Endothelial cell of umbilical vein (primary cell): Measurements from ENCODE around the gene HYAL2. TPM values are rescaled to one million over a fixed set of nuclear protein-coding genes. Genes with fewer than 3 reads are reported as not detected.

Experiments used
- BruUV-seq: library from RNA; stranded (reverse); fragments of 400-500 nt; replicated peaks from 2 replicates; lab custom pipeline; 2021; lab: Mats Ljungman, UMichigan
- CTCF ChIA-PET: fragments of 300-600, 350-600 bp; sonication (Branson Sonifier 250); formaldehyde crosslinking; loops from one replicate; lab custom pipeline; 2021; ENCODE audit warnings: antibody characterized with exemption, inconsistent platforms; lab: Charles Lee
- POLR2A ChIA-PET: fragments of 300-600, 350-600 bp; sonication (Branson Sonifier 250); formaldehyde crosslinking; loops from one replicate; lab custom pipeline; 2021; ENCODE audit warnings: antibody characterized with exemption, inconsistent platforms; lab: Charles Lee
- DNase-seq: peaks from one replicate; pipeline ENCODE4 v3.0.0-alpha.2; 2011; ENCODE audit warnings: low read depth, low spot score
- FAIRE-seq: peaks from 2 replicates; lab custom pipeline; 2011; peaks lifted over from hg19 to GRCh38; lab: Jason Lieb, UNC
- H2AFZ ChIP-seq: 2 replicates; pipeline ENCODE4 v1.6.0; 2012; ENCODE audit warnings: low read depth, low read length, control low read depth, inconsistent platforms
- H3K27ac ChIP-seq: 2 replicates; pipeline ENCODE4 v1.5.1; 2011; ENCODE audit warnings: low read depth, mild to moderate bottlenecking, control low read depth, low read length, moderate library complexity; ENCODE audit not compliant: insufficient read depth
- H3K27me3 ChIP-seq, 2 experiments: 2 replicates each; pipeline versions ENCODE4 v1.6.0 to v1.6.1; 2011; ENCODE audit warnings: low read length in 2 of 2, mixed read lengths in 1 of 2; ENCODE audit not compliant: control insufficient read depth in 2 of 2, insufficient read depth in 2 of 2
- H3K36me3 ChIP-seq, 2 experiments: 2 replicates in 1 of 2; 3 replicates in 1 of 2; pipeline ENCODE4 v1.5.1; 2011; ENCODE audit warnings: low read length in 2 of 2, mild to moderate bottlenecking in 1 of 2, moderate library complexity in 1 of 2; ENCODE audit not compliant: control insufficient read depth in 2 of 2, insufficient read depth in 2 of 2; ENCODE audit errors: extremely low read depth in 1 of 2
- H3K4me1 ChIP-seq: 3 replicates; pipeline ENCODE4 v1.5.1; 2011; ENCODE audit warnings: mild to moderate bottlenecking, low read length; ENCODE audit not compliant: control insufficient read depth, insufficient read depth; ENCODE audit errors: extremely low read depth
- H3K4me2 ChIP-seq: 2 replicates; pipeline ENCODE4 v1.6.1; 2011; ENCODE audit warnings: low read length, control low read depth, mixed read lengths; ENCODE audit not compliant: insufficient read depth
- H3K4me3 ChIP-seq, 3 experiments: fragments of 200-600 bp in 1 of 3; sonication (generic), shearing (Covaris generic) in 1 of 3; replicated peaks in 1 of 3; 2 replicates each; pipeline ENCODE4 v1.5.1; 2011 to 2016; ENCODE audit warnings: control low read depth in 3 of 3, low read length in 3 of 3, mild to moderate bottlenecking in 2 of 3, inconsistent platforms in 1 of 3, low read depth in 1 of 3, moderate library complexity in 1 of 3; ENCODE audit not compliant: insufficient read depth in 1 of 3
- H3K79me2 ChIP-seq: 2 replicates; pipeline ENCODE4 v1.6.0; 2012; ENCODE audit warnings: low read length, inconsistent platforms; ENCODE audit not compliant: control insufficient read depth, insufficient read depth
- H3K9ac ChIP-seq: replicated peaks from 2 replicates; pipeline ENCODE3; 2011; ENCODE audit warnings: low read length, control low read depth; ENCODE audit not compliant: insufficient read depth; ENCODE audit errors: extremely low read depth
- H3K9me1 ChIP-seq: replicated peaks from 3 replicates; pipeline ENCODE4 v1.6.0; 2011; ENCODE audit warnings: mild to moderate bottlenecking, low read length; ENCODE audit not compliant: control insufficient read depth, insufficient read depth; ENCODE audit errors: extremely low read depth
- H3K9me3 ChIP-seq: replicated peaks from 2 replicates; pipeline ENCODE4 v1.5.1; 2012; ENCODE audit warnings: low read length, inconsistent platforms; ENCODE audit not compliant: control insufficient read depth, insufficient read depth
- H4K20me1 ChIP-seq: replicated peaks from 2 replicates; pipeline ENCODE3; 2011; ENCODE audit warnings: mild to moderate bottlenecking, low read length; ENCODE audit not compliant: control insufficient read depth, insufficient read depth; ENCODE audit errors: extremely low read depth
- EZH2 ChIP-seq: IDR thresholded peaks from 2 replicates; pipeline ENCODE4 v1.6.1; 2012; ENCODE audit warnings: borderline replicate concordance, low read depth, mild to moderate bottlenecking, moderate library complexity, low read length, inconsistent platforms; ENCODE audit not compliant: severe bottlenecking
- FOS ChIP-seq: IDR thresholded peaks from 2 replicates; pipeline ENCODE4 v1.6.1; 2011; ENCODE audit warnings: mild to moderate bottlenecking, low read length, moderate library complexity, borderline replicate concordance; ENCODE audit not compliant: insufficient read depth
- GATA2 ChIP-seq: IDR thresholded peaks from 2 replicates; pipeline ENCODE4 v1.7.0; 2011; ENCODE audit warnings: low read depth, mild to moderate bottlenecking, moderate library complexity, mixed read lengths, low read length; ENCODE audit not compliant: insufficient read length, insufficient read depth
- JUN ChIP-seq: IDR thresholded peaks from 2 replicates; pipeline ENCODE4 v1.6.1; 2011; ENCODE audit warnings: borderline replicate concordance, low read depth; ENCODE audit not compliant: insufficient read length, insufficient read depth
- MYC ChIP-seq: IDR thresholded peaks from one replicate; pipeline ENCODE4 v1.6.1; 2011; ENCODE audit warnings: mild to moderate bottlenecking, low read depth, low read length
- POLR2A ChIP-seq: IDR thresholded peaks from 2 replicates; pipeline ENCODE4 v1.6.1; 2012; ENCODE audit warnings: low read depth, mild to moderate bottlenecking, control low read depth, low read length
- POLR2AphosphoS5 ChIP-seq: IDR thresholded peaks from 2 replicates; pipeline ENCODE4 v1.6.1; 2012; ENCODE audit warnings: low read depth, mild to moderate bottlenecking, control low read depth, low read length, moderate library complexity; ENCODE audit not compliant: insufficient read depth
- dilution Hi-C: fragments of 300-500 bp; cut with MboI; formaldehyde crosslinking; loops from one replicate; pipeline ENCODE4 v1.15.0; 2019; ENCODE audit warnings: low sequenced_read_pairs; ENCODE audit not compliant: extremely low pct_ligation_motif_present
- intact Hi-C: fragments of 100-400 bp; cut with micrococcal nuclease; formaldehyde crosslinking; loops from one replicate; pipeline ENCODE4 v1.10.0; 2022
- polyA plus RNA-seq, 4 experiments: library from polyadenylated mRNA; depleted of rRNA in 3 of 4; stranded (reverse) in 3 of 4; unstranded in 1 of 4; fragments of >200 nt; gene quantifications; 2 replicates each; pipeline versions ENCODE4 v1.2.1 to v1.2.3, GENCODE V29; 2011 to 2012; ENCODE audit warnings: missing spikeins in 1 of 4
- total RNA-seq: library from RNA; stranded (reverse); gene quantifications from 2 replicates; pipeline ENCODE4 v1.2.3, GENCODE V29; 2021
- TF ChIP-seq, protein P1 (sequence below), 2 donors: IDR thresholded peaks; 1 replicate in 1 of 2; 2 replicates in 1 of 2; pipeline ENCODE4 v1.5.1; 2011; ENCODE audit warnings: low read length in 2 of 2, mild to moderate bottlenecking in 2 of 2, moderate library complexity in 2 of 2, control low read depth in 1 of 2, inconsistent platforms in 1 of 2, low read depth in 1 of 2; ENCODE audit not compliant: insufficient read depth in 1 of 2; ENCODE audit errors: extremely low read depth in 1 of 2
- TF ChIP-seq, protein P2 (sequence below): IDR thresholded peaks from 2 replicates; pipeline ENCODE4 v1.6.1; 2011; ENCODE audit not compliant: insufficient read depth, insufficient read length

Gene HYAL2
- total and polyA plus RNA-seq, 2 donors (not counting 3 experiments of a cell fraction or from before 2014, with no cell fraction given) = 266 to 970 TPM

DNA sequence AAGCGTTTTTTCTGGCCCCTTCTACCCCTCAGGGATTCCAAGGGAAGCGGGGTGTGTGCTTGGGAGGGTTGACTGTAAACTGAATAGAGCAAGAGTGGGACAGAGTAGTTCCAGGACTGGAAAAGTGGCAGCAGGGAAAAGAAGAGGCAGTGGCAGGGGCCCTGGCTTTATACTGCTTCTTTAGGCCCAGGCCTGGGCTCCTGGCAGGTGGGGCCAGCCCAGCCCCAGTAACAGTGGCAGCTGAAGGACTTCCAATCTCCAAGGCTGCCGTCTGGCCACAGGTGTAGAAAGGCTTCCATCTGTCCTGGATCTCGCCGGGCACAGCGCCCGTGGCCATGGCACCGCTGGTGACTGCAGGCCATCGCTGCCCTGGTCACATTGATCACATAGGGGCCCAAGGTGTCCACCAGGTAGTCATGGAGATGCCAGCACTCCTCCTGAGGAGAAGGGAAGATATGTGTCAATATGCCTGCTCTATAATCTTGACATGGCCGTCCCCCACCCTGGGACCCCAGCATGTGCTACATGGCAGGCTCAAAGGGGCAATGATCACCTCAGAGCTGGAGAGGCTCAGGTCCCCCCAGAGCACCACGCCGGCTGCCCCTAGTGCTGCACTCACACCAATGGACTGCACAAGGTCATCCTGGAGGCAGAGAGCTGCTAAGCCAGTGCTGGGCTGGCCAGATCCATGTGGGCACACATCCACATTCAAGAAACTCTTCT is 29.3 kb downstream of the HYAL2 start:
- no peak for TF ChIP-seq POLR2A
- no peak for TF ChIP-seq JUN
- no peak for TF ChIP-seq POLR2AphosphoS5
- TF ChIP-seq, protein P1, sequence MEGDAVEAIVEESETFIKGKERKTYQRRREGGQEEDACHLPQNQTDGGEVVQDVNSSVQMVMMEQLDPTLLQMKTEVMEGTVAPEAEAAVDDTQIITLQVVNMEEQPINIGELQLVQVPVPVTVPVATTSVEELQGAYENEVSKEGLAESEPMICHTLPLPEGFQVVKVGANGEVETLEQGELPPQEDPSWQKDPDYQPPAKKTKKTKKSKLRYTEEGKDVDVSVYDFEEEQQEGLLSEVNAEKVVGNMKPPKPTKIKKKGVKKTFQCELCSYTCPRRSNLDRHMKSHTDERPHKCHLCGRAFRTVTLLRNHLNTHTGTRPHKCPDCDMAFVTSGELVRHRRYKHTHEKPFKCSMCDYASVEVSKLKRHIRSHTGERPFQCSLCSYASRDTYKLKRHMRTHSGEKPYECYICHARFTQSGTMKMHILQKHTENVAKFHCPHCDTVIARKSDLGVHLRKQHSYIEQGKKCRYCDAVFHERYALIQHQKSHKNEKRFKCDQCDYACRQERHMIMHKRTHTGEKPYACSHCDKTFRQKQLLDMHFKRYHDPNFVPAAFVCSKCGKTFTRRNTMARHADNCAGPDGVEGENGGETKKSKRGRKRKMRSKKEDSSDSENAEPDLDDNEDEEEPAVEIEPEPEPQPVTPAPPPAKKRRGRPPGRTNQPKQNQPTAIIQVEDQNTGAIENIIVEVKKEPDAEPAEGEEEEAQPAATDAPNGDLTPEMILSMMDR (IDR thresholded peaks at IDR 0.05; ENCODE audit: extremely low read depth in 1 of 2, insufficient read depth in 1 of 2, low read depth in 1 of 2, low read length in 2 of 2) = no peak
- TF ChIP-seq, protein P2, sequence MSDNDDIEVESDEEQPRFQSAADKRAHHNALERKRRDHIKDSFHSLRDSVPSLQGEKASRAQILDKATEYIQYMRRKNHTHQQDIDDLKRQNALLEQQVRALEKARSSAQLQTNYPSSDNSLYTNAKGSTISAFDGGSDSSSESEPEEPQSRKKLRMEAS = no peak
- TF ChIP-seq GATA2 = no peak
- no peak for TF ChIP-seq FOS
- TF ChIP-seq EZH2 = no peak
- TF ChIP-seq MYC = no peak
- H3K36me3 ChIP-seq = peaks cover 1 to 19% of the 10 kb centered on the region in 2 experiments
- peak overlapping the region; percentile 16 for H3K9ac ChIP-seq
- H3K4me2 ChIP-seq = peak overlapping the region; percentile 26
- H3K79me2 ChIP-seq = peaks cover 27% of the 10 kb centered on the region
- dilution Hi-C loops (no loop called here), intact Hi-C loops (no loop called here)
- no peaks in the 10 kb centered on the region for H3K27me3 ChIP-seq
- no peak overlapping the region for H3K4me3 ChIP-seq
- peak overlapping the region; percentile 47 for H2AFZ ChIP-seq
- ChIA-PET POLR2A (no interaction called here), CTCF (interaction anchor here (2.4 kb wide), 1 partner anchor 31 kb away, joined by 18 read pairs; no protein-coding TSS in a partner anchor)
- peak overlapping the region; percentile 4 for H3K27ac ChIP-seq
- peaks cover 14% of the 10 kb centered on the region for H3K4me1 ChIP-seq
- H4K20me1 ChIP-seq = no peaks in the 10 kb centered on the region
- BruUV-seq = no TSS peak
- FAIRE-seq = no peak
- DNase-seq = no peak
- no peaks in the 10 kb centered on the region for H3K9me1 ChIP-seq
- no peaks in the 10 kb centered on the region for H3K9me3 ChIP-seq
